Fibroblast of lung (primary cell): Measurements from ENCODE around the gene PLCB2.

Experiments
- CTCF ChIP-seq, 2 donors: IDR thresholded peaks in 1 of 2; conservative IDR thresholded peaks in 1 of 2; 1 replicate in 1 of 2; 2 replicates in 1 of 2; pipeline ENCODE4 v1.5.1; 2011 to 2012; ENCODE audit warnings: low read length in 2 of 2, control low read depth in 1 of 2, inconsistent platforms in 1 of 2, low read depth in 1 of 2, mild to moderate bottlenecking in 1 of 2
- EZH2 ChIP-seq: IDR thresholded peaks from 2 replicates; pipeline ENCODE4 v1.5.1; 2012; ENCODE audit warnings: low read length, control low read depth, mild to moderate bottlenecking; ENCODE audit errors: missing control alignments

GRCh38 chr15:40347559-40348473 is 40.1 kb upstream of the PLCB2 start:
- no peak for TF ChIP-seq CTCF (conservative IDR thresholded peaks at IDR 0.05 in 1 of 2, IDR thresholded peaks at IDR 0.05 in 1 of 2; ENCODE audit: low read depth in 1 of 2, low read length in 2 of 2)
- TF ChIP-seq EZH2, result no peak
